Memory B cell (primary cell): Measurements from ENCODE around the gene GPC6.

ENCODE experiments used
- ATAC-seq: fragments of 150-1000 bp; cut with Tn5 transposase; 2 replicates; pipeline ENCODE4 v1.10.0; 2021; ENCODE audit warnings: low read depth, mild to moderate bottlenecking, moderate library complexity
- DNase-seq, 2 donors: peaks; one replicate each; pipeline ENCODE4 v3.0.0; 2022; ENCODE audit warnings: low spot score in 2 of 2
- H3K27ac Mint-ChIP-seq: one replicate; pipeline ENCODE4 v1.8.0; 2022; ENCODE audit warnings: mild to moderate bottlenecking, moderate library complexity, mixed read lengths
- H3K27me3 Mint-ChIP-seq: one replicate; pipeline ENCODE4 v1.8.0; 2022; ENCODE audit warnings: mixed read lengths
- H3K36me3 Mint-ChIP-seq: one replicate; pipeline ENCODE4 v1.8.0; 2022; ENCODE audit warnings: mild to moderate bottlenecking, mixed read lengths
- H3K4me1 Mint-ChIP-seq: one replicate; pipeline ENCODE4 v1.8.0; 2022; ENCODE audit warnings: mixed read lengths
- H3K4me3 Mint-ChIP-seq: one replicate; pipeline ENCODE4 v1.8.0; 2022; ENCODE audit warnings: mild to moderate bottlenecking, moderate library complexity, mixed read lengths
- H3K9me3 Mint-ChIP-seq: one replicate; pipeline ENCODE4 v1.8.0; 2022; ENCODE audit warnings: mixed read lengths

GPC6 gene

GRCh38 chr13:93740334-93740733 is 513.7 kb downstream of the GPC6 start:
- H3K4me1 Mint-ChIP-seq: no peaks in the 10 kb centered on the region
- no peak overlapping the region for H3K27ac Mint-ChIP-seq
- peaks cover 13% of the 10 kb centered on the region for H3K9me3 Mint-ChIP-seq
- H3K4me3 Mint-ChIP-seq: no peak overlapping the region
- H3K27me3 Mint-ChIP-seq: no peaks in the 10 kb centered on the region
- no peaks in the 10 kb centered on the region for H3K36me3 Mint-ChIP-seq
- no peak for ATAC-seq
- no peak for DNase-seq

GRCh38 chr13:93744033-93744432 is 517.4 kb downstream of the GPC6 start:
- Mint-ChIP-seq H3K27ac (no peak overlapping the region), H3K27me3 (no peaks in the 10 kb centered on the region), H3K36me3 (no peaks in the 10 kb centered on the region), H3K4me1 (no peaks in the 10 kb centered on the region), H3K4me3 (no peak overlapping the region), H3K9me3 (peaks cover 14% of the 10 kb centered on the region)
- DNase-seq (no peak), ATAC-seq (no peak)

GRCh38 chr13:93744886-93745285 is 518.3 kb downstream of the GPC6 start:
- Mint-ChIP-seq H3K9me3 (peaks cover 12% of the 10 kb centered on the region), H3K27me3 (no peaks in the 10 kb centered on the region), H3K27ac (no peak overlapping the region), H3K36me3 (no peaks in the 10 kb centered on the region), H3K4me3 (no peak overlapping the region), H3K4me1 (no peaks in the 10 kb centered on the region)
- ATAC-seq (no peak), DNase-seq (no peak)

- ATAC-seq (no peak), DNase-seq (no peak)
- H3K9me3 Mint-ChIP-seq: peaks cover 12% of the 10 kb centered on the region
- no peaks in the 10 kb centered on the region for H3K36me3 Mint-ChIP-seq
- H3K4me1 Mint-ChIP-seq: no peaks in the 10 kb centered on the region
- no peak overlapping the region for H3K27ac Mint-ChIP-seq
- H3K27me3 Mint-ChIP-seq: no peaks in the 10 kb centered on the region
- H3K4me3 Mint-ChIP-seq: no peak overlapping the region
These were observed 519.3 kb downstream of the GPC6 start for GRCh38 chr13:93745884-93746283.

GRCh38 chr13:93746589-93746988 is 520.0 kb downstream of the GPC6 start:
- ATAC-seq (no peak), DNase-seq (no peak)
- Mint-ChIP-seq H3K27ac (no peak overlapping the region), H3K4me3 (no peak overlapping the region), H3K27me3 (no peaks in the 10 kb centered on the region), H3K9me3 (peaks cover 9% of the 10 kb centered on the region), H3K4me1 (no peaks in the 10 kb centered on the region), H3K36me3 (no peaks in the 10 kb centered on the region)

- Mint-ChIP-seq H3K9me3 (peaks cover 1% of the 10 kb centered on the region), H3K4me1 (no peaks in the 10 kb centered on the region), H3K36me3 (no peaks in the 10 kb centered on the region), H3K27ac (no peak overlapping the region), H3K27me3 (no peaks in the 10 kb centered on the region), H3K4me3 (no peak overlapping the region)
- DNase-seq (no peak), ATAC-seq (no peak)
These were observed 524.1 kb downstream of the GPC6 start for GRCh38 chr13:93750676-93751075.

GRCh38 chr13:93751117-93751516 is 524.5 kb downstream of the GPC6 start:
- no peaks in the 10 kb centered on the region for H3K36me3 Mint-ChIP-seq
- H3K4me1 Mint-ChIP-seq: no peaks in the 10 kb centered on the region
- no peak overlapping the region for H3K4me3 Mint-ChIP-seq
- DNase-seq (no peak), ATAC-seq (no peak)
- H3K27ac Mint-ChIP-seq: no peak overlapping the region
- peaks cover 1% of the 10 kb centered on the region for H3K9me3 Mint-ChIP-seq
- no peaks in the 10 kb centered on the region for H3K27me3 Mint-ChIP-seq

- H3K36me3 Mint-ChIP-seq: no peaks in the 10 kb centered on the region
- no peak for DNase-seq
- no peaks in the 10 kb centered on the region for H3K4me1 Mint-ChIP-seq
- H3K27ac Mint-ChIP-seq: no peak overlapping the region
- no peak for ATAC-seq
- H3K27me3 Mint-ChIP-seq: no peaks in the 10 kb centered on the region
- H3K4me3 Mint-ChIP-seq: no peak overlapping the region
- H3K9me3 Mint-ChIP-seq: no peaks in the 10 kb centered on the region
These were observed 525.9 kb downstream of the GPC6 start for GRCh38 chr13:93752541-93752940.

- Mint-ChIP-seq H3K9me3 (no peaks in the 10 kb centered on the region), H3K36me3 (no peaks in the 10 kb centered on the region), H3K27me3 (no peaks in the 10 kb centered on the region), H3K4me3 (no peak overlapping the region), H3K27ac (no peak overlapping the region), H3K4me1 (no peaks in the 10 kb centered on the region)
- DNase-seq (no peak), ATAC-seq (no peak)
These were observed 527.0 kb downstream of the GPC6 start for GRCh38 chr13:93753639-93754038.

GRCh38 chr13:93755341-93755740 is 528.7 kb downstream of the GPC6 start:
- ATAC-seq (no peak), DNase-seq (no peak)
- Mint-ChIP-seq H3K27me3 (no peaks in the 10 kb centered on the region), H3K4me3 (no peak overlapping the region), H3K36me3 (no peaks in the 10 kb centered on the region), H3K27ac (no peak overlapping the region), H3K4me1 (no peaks in the 10 kb centered on the region), H3K9me3 (peaks cover 4% of the 10 kb centered on the region)

GRCh38 chr13:93758575-93758974 is 532.0 kb downstream of the GPC6 start:
- H3K4me3 Mint-ChIP-seq: no peak overlapping the region
- H3K9me3 Mint-ChIP-seq: peaks cover 4% of the 10 kb centered on the region
- H3K27me3 Mint-ChIP-seq: no peaks in the 10 kb centered on the region
- no peaks in the 10 kb centered on the region for H3K36me3 Mint-ChIP-seq
- H3K4me1 Mint-ChIP-seq: no peaks in the 10 kb centered on the region
- H3K27ac Mint-ChIP-seq: no peak overlapping the region
- ATAC-seq (no peak), DNase-seq (no peak)

- H3K4me3 Mint-ChIP-seq: no peak overlapping the region
- H3K27me3 Mint-ChIP-seq: no peaks in the 10 kb centered on the region
- H3K36me3 Mint-ChIP-seq: no peaks in the 10 kb centered on the region
- ATAC-seq: no peak
- DNase-seq: no peak
- no peaks in the 10 kb centered on the region for H3K4me1 Mint-ChIP-seq
- no peak overlapping the region for H3K27ac Mint-ChIP-seq
- peaks cover 6% of the 10 kb centered on the region for H3K9me3 Mint-ChIP-seq
These were observed 536.3 kb downstream of the GPC6 start for GRCh38 chr13:93762708-93763426.

GRCh38 chr13:93765062-93765461 is 538.5 kb downstream of the GPC6 start:
- Mint-ChIP-seq H3K4me3 (no peak overlapping the region), H3K4me1 (no peaks in the 10 kb centered on the region), H3K36me3 (no peaks in the 10 kb centered on the region), H3K27me3 (no peaks in the 10 kb centered on the region), H3K9me3 (peaks cover 7% of the 10 kb centered on the region), H3K27ac (no peak overlapping the region)
- ATAC-seq (no peak), DNase-seq (no peak)

GRCh38 chr13:93765811-93766210 is 539.2 kb downstream of the GPC6 start:
- DNase-seq (no peak), ATAC-seq (no peak)
- H3K9me3 Mint-ChIP-seq: peaks cover 7% of the 10 kb centered on the region
- H3K4me3 Mint-ChIP-seq: no peak overlapping the region
- no peaks in the 10 kb centered on the region for H3K27me3 Mint-ChIP-seq
- H3K4me1 Mint-ChIP-seq: no peaks in the 10 kb centered on the region
- no peaks in the 10 kb centered on the region for H3K36me3 Mint-ChIP-seq
- H3K27ac Mint-ChIP-seq: no peak overlapping the region

- Mint-ChIP-seq H3K27me3 (no peaks in the 10 kb centered on the region), H3K27ac (no peak overlapping the region), H3K36me3 (no peaks in the 10 kb centered on the region), H3K4me3 (no peak overlapping the region), H3K9me3 (peaks cover 7% of the 10 kb centered on the region), H3K4me1 (no peaks in the 10 kb centered on the region)
- DNase-seq: no peak
- ATAC-seq: no peak
These were observed 540.1 kb downstream of the GPC6 start for GRCh38 chr13:93766719-93767118.
